Uterus (tissue), 4 donors: Measurements from ENCODE around the gene PDGFB. TPM values are rescaled to one million over a fixed set of nuclear protein-coding genes. Genes with fewer than 3 reads are reported as not detected.

ENCODE experiments used
- DNase-seq, 2 donors: peaks; one replicate each; pipeline ENCODE4 v3.0.0-alpha.2; 2019 to 2020
- H3K27ac ChIP-seq, 2 donors: fragments of 200-600 bp; sonication (generic); 1 replicate in 1 of 2; 2 replicates in 1 of 2; pipeline ENCODE4 v1.5.1; 2016 to 2018
- H3K27me3 ChIP-seq, 2 donors: fragments of 200-600 bp; sonication (generic); one replicate each; pipeline ENCODE4 v1.5.1; 2018 to 2019; ENCODE audit warnings: control low read depth in 1 of 2
- H3K36me3 ChIP-seq, 2 donors: fragments of 200-600 bp; sonication (generic); one replicate each; pipeline ENCODE4 v1.5.1; 2019; ENCODE audit warnings: control low read depth in 1 of 2
- H3K4me1 ChIP-seq, 2 donors: fragments of 200-600 bp; sonication (generic); one replicate each; pipeline ENCODE4 v1.5.1; 2018 to 2019; ENCODE audit warnings: control low read depth in 1 of 2
- H3K4me3 ChIP-seq, 2 donors: fragments of 200-600 bp; sonication (generic); 1 replicate in 1 of 2; 2 replicates in 1 of 2; pipeline ENCODE4 v1.5.1; 2018 to 2019; ENCODE audit warnings: mild to moderate bottlenecking in 1 of 2
- H3K9me3 ChIP-seq, 2 donors: fragments of 200-600 bp; sonication (generic); one replicate each; pipeline ENCODE4 v1.5.1; 2019; ENCODE audit warnings: control low read depth in 1 of 2
- CTCF ChIP-seq, 4 experiments: fragments of 200-600 bp in 2 of 4; fragments of 450-650 bp in 2 of 4; sonication (generic) in 2 of 4; IDR thresholded peaks; one replicate each; pipeline ENCODE4 v1.5.1; 2016 to 2019; ENCODE audit warnings: antibody characterized with exemption in 4 of 4, mild to moderate bottlenecking in 2 of 4, moderate library complexity in 1 of 4
- POLR2A ChIP-seq, 2 donors: fragments of 450-650 bp; IDR thresholded peaks; one replicate each; pipeline ENCODE4 v1.6.1; 2016; ENCODE audit warnings: antibody characterized with exemption in 2 of 2, mild to moderate bottlenecking in 1 of 2, moderate library complexity in 1 of 2
- intact Hi-C: fragments of 100-400 bp; cut with DNase I; formaldehyde crosslinking; loops from one replicate; pipeline ENCODE4 v1.15.1; 2023; ENCODE audit warnings: low total_unique reads
- total RNA-seq, 4 donors: library from RNA; depleted of rRNA in 3 of 4; stranded (reverse); fragments of >200 nt in 3 of 4; gene quantifications; one replicate each; pipeline versions ENCODE4 v1.1.0 to v1.2.4, GENCODE V29; 2014 to 2023
- donor health status: DM: yes; HTN: yes; CAD: no.

Gene PDGFB
- total RNA-seq, 4 donors from 2014 or later = 2.0 to 24.8 (median 5.6) TPM

- no peaks in the 10 kb centered on the region for H3K4me1 ChIP-seq
- peaks cover 0 to 4% of the 10 kb centered on the region in 2 donors for H3K9me3 ChIP-seq
- intact Hi-C loops = no loop called here
- no peak overlapping the region for H3K27ac ChIP-seq
- H3K27me3 ChIP-seq = no peaks in the 10 kb centered on the region
- no peak for TF ChIP-seq POLR2A (IDR thresholded peaks at IDR 0.05)
- TF ChIP-seq CTCF (IDR thresholded peaks at IDR 0.05) = no peak
- DNase-seq = no peak
- no peak overlapping the region for H3K4me3 ChIP-seq
- no peaks in the 10 kb centered on the region for H3K36me3 ChIP-seq
Measured at GRCh38 chr22:39266398-39267030, 21.7 kb upstream of the PDGFB start.

GRCh38 chr22:39265143-39265886 lies 20.5 kb upstream of the PDGFB start:
- Histone ChIP-seq H3K4me3 (no peak overlapping the region), H3K27me3 (no peaks in the 10 kb centered on the region), H3K27ac (no peak overlapping the region), H3K36me3 (no peaks in the 10 kb centered on the region), H3K9me3 (peaks cover 0 to 5% of the 10 kb centered on the region in 2 donors), H3K4me1 (no peaks in the 10 kb centered on the region)
- DNase-seq = no peak
- TF ChIP-seq CTCF (IDR thresholded peaks at IDR 0.05) = no peak
- TF ChIP-seq POLR2A (IDR thresholded peaks at IDR 0.05) = no peak
- intact Hi-C loops = no loop called here

DNA sequence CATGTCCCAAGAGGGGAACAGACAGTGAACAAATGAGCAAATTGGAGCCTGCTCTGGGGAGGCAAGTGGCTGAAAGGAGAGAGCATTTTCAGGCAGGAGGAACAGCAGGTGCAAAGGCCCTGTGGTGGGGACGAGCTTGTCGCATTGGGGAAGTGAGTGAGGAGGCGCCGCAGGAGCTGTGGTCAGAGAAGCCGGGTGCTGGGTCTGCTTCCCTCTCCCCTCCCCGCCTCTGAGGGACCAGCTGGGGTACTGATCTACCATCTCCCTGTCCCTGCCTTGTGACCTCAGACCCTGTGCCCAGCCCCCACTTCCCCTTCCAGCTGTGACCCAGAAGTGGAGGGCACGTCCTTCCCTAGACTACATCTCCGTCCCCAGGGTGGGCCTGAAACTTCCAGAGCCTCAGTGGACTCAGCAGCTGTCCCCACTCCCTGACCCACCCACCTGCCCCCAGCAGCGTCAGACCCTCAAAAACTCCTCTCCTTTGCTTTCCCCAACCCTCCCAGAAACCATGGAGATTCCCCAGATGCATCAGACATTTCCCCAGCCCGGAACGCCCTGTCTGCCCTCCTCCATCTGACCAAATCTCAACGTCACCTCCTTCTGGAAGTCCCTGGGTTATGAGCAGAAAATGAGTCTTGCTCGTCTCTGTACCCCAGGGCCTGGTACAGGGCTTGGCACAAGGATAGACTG lies 19.7 kb upstream of the PDGFB start:
- TF ChIP-seq CTCF (IDR thresholded peaks at IDR 0.05) = no peak
- TF ChIP-seq POLR2A (IDR thresholded peaks at IDR 0.05) = no peak
- no peaks in the 10 kb centered on the region for H3K4me1 ChIP-seq
- DNase-seq = no peak

DNA sequence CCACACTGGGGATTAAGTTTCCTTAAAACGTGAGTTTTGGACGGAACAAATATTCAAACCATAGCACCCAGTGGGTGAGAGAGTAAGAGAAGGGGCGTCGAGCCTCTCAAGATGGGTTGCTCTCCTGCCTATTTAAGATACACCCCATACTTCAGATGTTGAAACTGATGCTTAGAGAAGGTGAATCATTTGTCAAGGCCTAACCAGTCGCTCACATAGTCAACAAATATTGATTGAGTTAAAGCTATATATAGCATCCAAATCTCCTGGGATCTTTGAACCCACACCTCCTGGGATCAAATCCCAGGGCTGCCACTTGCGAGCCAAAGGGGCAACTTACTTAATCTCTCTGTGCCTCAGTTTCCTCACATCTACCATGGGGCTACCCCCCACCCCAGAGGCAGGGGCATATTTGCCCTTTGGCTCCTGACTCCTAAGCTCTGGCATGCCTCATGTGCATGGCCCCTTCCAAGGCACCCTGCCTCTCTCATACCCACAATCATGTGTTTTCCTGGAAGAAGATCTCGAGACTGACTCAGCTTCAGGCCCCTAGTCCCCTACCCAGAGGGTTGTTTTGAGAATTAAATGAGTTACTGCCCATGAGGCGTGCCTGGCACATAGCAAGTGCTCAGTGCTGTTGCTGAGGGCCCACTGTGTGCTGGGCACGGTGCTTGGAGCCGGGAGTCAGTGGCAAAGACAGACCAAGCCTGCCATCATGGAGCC lies 19.0 kb upstream of the PDGFB start:
- intact Hi-C loops = no loop called here
- no peak for DNase-seq
- no peak for TF ChIP-seq CTCF (IDR thresholded peaks at IDR 0.05)
- TF ChIP-seq POLR2A (IDR thresholded peaks at IDR 0.05) = no peak

More for the DNA sequence above, 19.7 kb upstream of the PDGFB start:
- Histone ChIP-seq H3K27ac (no peak overlapping the region), H3K4me3 (no peak overlapping the region), H3K36me3 (no peaks in the 10 kb centered on the region), H3K9me3 (peaks cover 0 to 5% of the 10 kb centered on the region in 2 donors), H3K27me3 (no peaks in the 10 kb centered on the region)
- intact Hi-C loops = no loop called here

More for the DNA sequence above, 19.0 kb upstream of the PDGFB start:
- Histone ChIP-seq H3K27ac (no peak overlapping the region), H3K36me3 (no peaks in the 10 kb centered on the region), H3K9me3 (peaks cover 0 to 5% of the 10 kb centered on the region in 2 donors), H3K4me1 (no peaks in the 10 kb centered on the region), H3K4me3 (no peak overlapping the region), H3K27me3 (no peaks in the 10 kb centered on the region)
